IMR-90 (cell line): ENCODE results near the gene CXCL3. TPM values are rescaled to one million over a fixed set of nuclear protein-coding genes. Genes with fewer than 3 reads are reported as not detected.

Experiments
- ATAC-seq: fragments of 200-7000 bp; cut with Tn5 transposase; 2 replicates; pipeline ENCODE4 v1.9.1; 2020; ENCODE audit warnings: low read depth, mild to moderate bottlenecking, moderate library complexity
- BruUV-seq: library from RNA; stranded (reverse); fragments of 400-500 nt; replicated peaks from 2 replicates; lab custom pipeline; 2021; lab: Mats Ljungman, UMichigan
- CTCF ChIA-PET: fragments of 300-600 bp; formaldehyde crosslinking; extraction: SDS; loops from one replicate; lab custom pipeline; 2021; ENCODE audit warnings: antibody characterized with exemption; lab: Yijun Ruan, JAX
- POLR2A ChIA-PET: fragments of 300-600 bp; sonication (Branson Sonifier 250); formaldehyde crosslinking; loops from one replicate; lab custom pipeline; 2022; ENCODE audit warnings: antibody characterized with exemption; ENCODE audit not compliant: unreplicated experiment; lab: Charles Lee
- DNase-seq: peaks from one replicate; pipeline ENCODE4 v3.0.0; 2013
- H2AFZ ChIP-seq: replicated peaks from 2 replicates; pipeline ENCODE3; 2013; ENCODE audit warnings: low read length, mild to moderate bottlenecking; ENCODE audit not compliant: poor library complexity
- H2AK5ac ChIP-seq: 2 replicates; pipeline ENCODE4 v1.6.1; 2013; ENCODE audit warnings: low read depth, low read length, inconsistent platforms
- H2AK9ac ChIP-seq: replicated peaks from 2 replicates; pipeline ENCODE3; 2013; ENCODE audit warnings: mild to moderate bottlenecking, low read depth, low read length, moderate library complexity; ENCODE audit not compliant: poor library complexity
- H2BK120ac ChIP-seq: 2 replicates; pipeline ENCODE4 v1.6.1; 2013; ENCODE audit warnings: low read depth, low read length, inconsistent platforms
- H2BK15ac ChIP-seq: 3 replicates; pipeline ENCODE4 v1.6.1; 2013; ENCODE audit warnings: low read depth, low read length, inconsistent platforms
- H2BK20ac ChIP-seq: 2 replicates; pipeline ENCODE4 v1.6.1; 2013; ENCODE audit warnings: low read depth, mild to moderate bottlenecking, inconsistent platforms, low read length, moderate library complexity
- H2BK5ac ChIP-seq: 2 replicates; pipeline ENCODE4 v1.6.1; 2013; ENCODE audit warnings: mild to moderate bottlenecking, low read depth, low read length, inconsistent platforms; ENCODE audit not compliant: poor library complexity, severe bottlenecking
- H3K14ac ChIP-seq: replicated peaks from 2 replicates; pipeline ENCODE4 v1.6.1; 2013; ENCODE audit warnings: low read depth, low read length, inconsistent platforms
- H3K18ac ChIP-seq: 2 replicates; pipeline ENCODE4 v1.6.1; 2013; ENCODE audit warnings: low read depth, low read length, control low read depth
- H3K23ac ChIP-seq: 2 replicates; pipeline ENCODE4 v1.6.1; 2013; ENCODE audit warnings: low read depth, low read length, inconsistent platforms
- H3K27ac ChIP-seq: 2 replicates; pipeline ENCODE4 v1.5.1; 2013; ENCODE audit warnings: mild to moderate bottlenecking, control low read depth, low read length; ENCODE audit not compliant: insufficient read depth
- H3K27me3 ChIP-seq: 2 replicates; pipeline ENCODE4 v1.6.1; 2013; ENCODE audit warnings: low read length; ENCODE audit not compliant: control insufficient read depth, insufficient read depth
- H3K36me3 ChIP-seq: 2 replicates; pipeline ENCODE4 v1.6.1; 2013; ENCODE audit warnings: low read length, mixed read lengths; ENCODE audit not compliant: control insufficient read depth, insufficient read depth
- H3K4ac ChIP-seq: 2 replicates; pipeline ENCODE4 v1.6.1; 2013; ENCODE audit warnings: low read depth, low read length, inconsistent platforms
- H3K4me1 ChIP-seq: 2 replicates; pipeline ENCODE4 v1.6.1; 2013; ENCODE audit warnings: low read length, mixed read lengths; ENCODE audit not compliant: control insufficient read depth, insufficient read depth
- H3K4me2 ChIP-seq: 2 replicates; pipeline ENCODE4 v1.6.1; 2013; ENCODE audit warnings: low read depth, mild to moderate bottlenecking, control low read depth, low read length, moderate library complexity
- H3K4me3 ChIP-seq: 2 replicates; pipeline ENCODE4 v1.5.1; 2013; ENCODE audit warnings: low read depth, mild to moderate bottlenecking, control low read depth, low read length, moderate library complexity; ENCODE audit not compliant: insufficient read depth
- H3K56ac ChIP-seq: 2 replicates; pipeline ENCODE4 v1.6.1; 2013; ENCODE audit warnings: low read length, inconsistent platforms; ENCODE audit not compliant: insufficient read depth; ENCODE audit errors: extremely low read depth
- H3K79me1 ChIP-seq, 2 experiments: 2 replicates each; pipeline ENCODE4 v1.6.1; 2013; ENCODE audit warnings: low read length in 2 of 2, inconsistent platforms in 1 of 2, low read depth in 1 of 2
- H3K9ac ChIP-seq: 2 replicates; pipeline ENCODE4 v1.6.1; 2013; ENCODE audit warnings: low read depth, low read length, control low read depth
- H3K9me1 ChIP-seq: 2 replicates; pipeline ENCODE4 v1.6.1; 2013; ENCODE audit warnings: low read length, inconsistent platforms; ENCODE audit not compliant: insufficient read depth
- H3K9me3 ChIP-seq: 2 replicates; pipeline ENCODE4 v1.6.1; 2013; ENCODE audit warnings: low read length; ENCODE audit not compliant: control insufficient read depth, insufficient read depth
- H4K20me1 ChIP-seq: 2 replicates; pipeline ENCODE4 v1.6.1; 2013; ENCODE audit warnings: low read length, inconsistent platforms; ENCODE audit not compliant: insufficient read depth
- H4K5ac ChIP-seq: 2 replicates; pipeline ENCODE4 v1.6.1; 2013; ENCODE audit warnings: mild to moderate bottlenecking, low read depth, low read length, control low read depth
- H4K8ac ChIP-seq, 2 experiments: 2 replicates each; pipeline ENCODE4 v1.6.1; 2013; ENCODE audit warnings: low read depth in 2 of 2, low read length in 2 of 2, control low read depth in 1 of 2, inconsistent platforms in 1 of 2
- H4K91ac ChIP-seq: 2 replicates; pipeline ENCODE4 v1.6.1; 2013; ENCODE audit warnings: low read depth, low read length, inconsistent platforms; ENCODE audit not compliant: insufficient read depth
- FOS ChIP-seq: fragments of 150-350 bp; IDR thresholded peaks from 2 replicates; pipeline ENCODE4 v1.6.1; 2016; ENCODE audit warnings: low read depth, low read length
- NFE2L2 ChIP-seq: fragments of 150-350 bp; IDR thresholded peaks from 2 replicates; pipeline ENCODE4 v1.6.1; 2016; ENCODE audit warnings: low read depth, mild to moderate bottlenecking, low read length
- POLR2A ChIP-seq: IDR thresholded peaks from 2 replicates; pipeline ENCODE4 v1.6.1; 2012; ENCODE audit warnings: mild to moderate bottlenecking, low read depth, low read length
- RAD21 ChIP-seq: IDR thresholded peaks from 2 replicates; pipeline ENCODE4 v1.6.1; 2012; ENCODE audit warnings: low read length, improper control_type of control experiment
- WGBS, 2 experiments: methylation state at CpG; one replicate each; pipeline versions ENCODE4 v1.1.5 to v1.1.7; 2013; ENCODE audit warnings: missing lambda C conversion rate in 2 of 2; ENCODE audit not compliant: insufficient read length in 1 of 2; ENCODE audit errors: extremely low coverage in 2 of 2; 5-methylcytosine and 5-hydroxymethylcytosine counted together
- dilution Hi-C: fragments of 300-500 bp; cut with HindIII; formaldehyde crosslinking; loops from one replicate; pipeline ENCODE4 v1.14.3; 2018; ENCODE audit warnings: low sequenced_read_pairs; ENCODE audit not compliant: unreplicated experiment
- in situ Hi-C: fragments of 300-500 bp; cut with MboI; formaldehyde crosslinking; loops from 3 replicates; pipeline ENCODE4 v1.14.3; 2019; ENCODE audit warnings: low sequenced_read_pairs, inconsistent platforms, mixed read lengths
- intact Hi-C: fragments of 100-400 bp; cut with micrococcal nuclease; formaldehyde crosslinking; loops from 2 replicates; pipeline ENCODE4 v1.10.0; 2022
- polyA plus RNA-seq, 3 experiments: library from polyadenylated mRNA; depleted of rRNA; stranded (reverse); fragments of >200 nt; gene quantifications; 2 replicates each; pipeline ENCODE4 v1.2.3, GENCODE V29; 2012; ENCODE audit warnings: low replicate concordance in 1 of 3
- total RNA-seq: library from RNA; depleted of rRNA; stranded (reverse); fragments of >200 nt; gene quantifications from 2 replicates; pipeline ENCODE4 v1.2.3, GENCODE V29; 2012

CXCL3 gene
- total and polyA plus RNA-seq, 2 of the 4 experiments (the other 2 are of a cell fraction), result 0.18 to 0.74 TPM

DNA sequence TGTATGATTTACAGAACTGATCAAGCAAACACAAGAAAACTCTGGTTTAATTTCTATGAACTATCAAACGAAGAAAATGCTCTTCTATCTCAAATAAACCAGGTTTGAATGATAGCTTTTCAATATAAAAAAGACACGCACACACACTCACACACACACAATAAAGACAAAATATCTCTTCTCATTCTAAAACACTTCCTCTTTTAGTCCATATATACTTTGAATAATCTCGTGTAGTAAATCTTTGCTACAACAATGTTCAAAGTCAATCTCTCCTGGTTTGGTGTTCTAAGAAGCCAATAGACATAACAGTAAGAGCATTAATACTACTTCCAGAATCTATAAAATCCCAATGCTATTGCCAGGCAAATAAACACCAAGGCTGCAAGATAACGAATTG lies 47.2 kb upstream of the CXCL3 start:
- CTCF ChIA-PET, result no interaction called here
- no peak overlapping the region for H2BK120ac ChIP-seq
- H2BK5ac ChIP-seq, result no peak overlapping the region
- no peak overlapping the region for H3K4ac ChIP-seq
- H3K27me3 ChIP-seq, result peaks cover 13% of the 10 kb centered on the region
- H3K4me1 ChIP-seq, result no peaks in the 10 kb centered on the region
- H3K23ac ChIP-seq, result no peak overlapping the region
- no peak overlapping the region for H3K18ac ChIP-seq
- no peak overlapping the region for H2AK9ac ChIP-seq
- BruUV-seq, result no TSS peak
- no peak overlapping the region for H2AK5ac ChIP-seq
- DNase-seq (no peak), ATAC-seq (no peak)
- no peak overlapping the region for H2BK20ac ChIP-seq
- POLR2A ChIA-PET, result no interaction called here
- H3K27ac ChIP-seq, result no peak overlapping the region
- no peak overlapping the region for H2AFZ ChIP-seq
- no peaks in the 10 kb centered on the region for H3K79me1 ChIP-seq
- H3K4me2 ChIP-seq, result no peak overlapping the region
- H4K91ac ChIP-seq, result no peak overlapping the region
- no peak overlapping the region for H4K5ac ChIP-seq
- WGBS, 2 experiments, result no CpG with 5 or more reads among the region's 4 CpGs
- no peak overlapping the region for H2BK15ac ChIP-seq
- dilution Hi-C loops (no loop called here), intact Hi-C loops (no loop called here), in situ Hi-C loops (no loop called here)
- H3K56ac ChIP-seq, result no peak overlapping the region
- no peak overlapping the region for H3K9ac ChIP-seq
- no peak overlapping the region for H4K8ac ChIP-seq
- H3K9me1 ChIP-seq, result no peaks in the 10 kb centered on the region
- no peaks in the 10 kb centered on the region for H3K9me3 ChIP-seq
- no peaks in the 10 kb centered on the region for H4K20me1 ChIP-seq
- H3K14ac ChIP-seq, result no peak overlapping the region
- no peaks in the 10 kb centered on the region for H3K36me3 ChIP-seq
- H3K4me3 ChIP-seq, result no peak overlapping the region
- TF ChIP-seq RAD21, result no peak
- TF ChIP-seq POLR2A, result no peak
- no peak for TF ChIP-seq NFE2L2
- no peak for TF ChIP-seq FOS
